GM23338 (cell line): ENCODE data around the gene DMD. TPM values are rescaled to one million over a fixed set of nuclear protein-coding genes. Genes with fewer than 3 reads are reported as not detected.

Source experiments
- ATAC-seq: fragments of 200-7000 bp; cut with Tn5 transposase; 3 replicates; pipeline ENCODE4 v1.9.1; 2020
- DNase-seq: peaks from one replicate; pipeline ENCODE4 v3.0.0-alpha.2; 2015; ENCODE audit warnings: low spot score
- H2AFZ ChIP-seq: fragments of 200-600 bp; sonication (generic); 2 replicates; pipeline ENCODE4 v1.8.0; 2016; ENCODE audit warnings: antibody characterized with exemption, mild to moderate bottlenecking, moderate library complexity
- H3F3A ChIP-seq: fragments of 200-600 bp; sonication (generic); replicated peaks from 2 replicates; pipeline ENCODE4 v1.8.0; 2017; ENCODE audit warnings: antibody characterized with exemption, mixed run types, low read depth
- H3K27ac ChIP-seq: fragments of 200-600 bp; sonication (generic); 2 replicates; pipeline ENCODE4 v1.6.1; 2016; ENCODE audit warnings: low read depth
- H3K27me3 ChIP-seq: fragments of 200-600 bp; sonication (generic); 2 replicates; pipeline ENCODE4 v1.8.0; 2016; ENCODE audit warnings: mild to moderate bottlenecking, mixed run types, moderate library complexity; ENCODE audit not compliant: insufficient read depth
- H3K36me3 ChIP-seq: fragments of 200-600 bp; sonication (generic); 2 replicates; pipeline ENCODE4 v1.8.0; 2016; ENCODE audit warnings: mild to moderate bottlenecking; ENCODE audit not compliant: insufficient read depth
- H3K4me1 ChIP-seq: fragments of 200-600 bp; sonication (generic); 2 replicates; pipeline ENCODE4 v1.8.0; 2016; ENCODE audit warnings: mild to moderate bottlenecking, moderate library complexity; ENCODE audit not compliant: insufficient read depth
- H3K4me2 ChIP-seq: fragments of 200-600 bp; sonication (generic); 2 replicates; pipeline ENCODE4 v1.7.1; 2017; ENCODE audit warnings: mixed run types
- H3K4me3 ChIP-seq: fragments of 200-600 bp; sonication (generic); 2 replicates; pipeline ENCODE4 v1.6.1; 2016; ENCODE audit warnings: mixed run types
- H3K79me2 ChIP-seq: fragments of 200-600 bp; sonication (generic); replicated peaks from 2 replicates; pipeline ENCODE4 v1.8.0; 2017; ENCODE audit warnings: mild to moderate bottlenecking; ENCODE audit not compliant: insufficient read depth
- H3K9me2 ChIP-seq: fragments of 200-600 bp; sonication (generic); 2 replicates; pipeline ENCODE4 v1.8.0; 2017; ENCODE audit not compliant: insufficient read depth
- H4K20me1 ChIP-seq: fragments of 200-600 bp; sonication (generic); replicated peaks from 2 replicates; pipeline ENCODE4 v1.8.0; 2017; ENCODE audit warnings: mild to moderate bottlenecking; ENCODE audit not compliant: insufficient read depth
- H3K27ac Mint-ChIP-seq: 2 replicates; pipeline ENCODE4 v1.8.0; 2020; ENCODE audit warnings: inconsistent platforms, mild to moderate bottlenecking, moderate library complexity, mixed read lengths
- H3K27me3 Mint-ChIP-seq: 3 replicates; pipeline ENCODE4 v1.8.0; 2022; ENCODE audit warnings: low read depth, mild to moderate bottlenecking, moderate library complexity, mixed read lengths, inconsistent platforms; ENCODE audit not compliant: insufficient read depth, poor library complexity
- H3K36me3 Mint-ChIP-seq: 3 replicates; pipeline ENCODE4 v1.8.0; 2021; ENCODE audit warnings: low read depth, mild to moderate bottlenecking, inconsistent platforms, moderate library complexity, mixed read lengths
- H3K4me1 Mint-ChIP-seq: 3 replicates; pipeline ENCODE4 v1.8.0; 2020; ENCODE audit warnings: mild to moderate bottlenecking, inconsistent platforms, mixed read lengths
- H3K4me3 Mint-ChIP-seq: 3 replicates; pipeline ENCODE4 v1.8.0; 2021; ENCODE audit warnings: moderate library complexity, mild to moderate bottlenecking, inconsistent platforms, mixed read lengths
- H3K9me3 Mint-ChIP-seq: 3 replicates; pipeline ENCODE4 v1.8.0; 2020; ENCODE audit warnings: moderate library complexity, mild to moderate bottlenecking, inconsistent platforms, mixed read lengths
- CREB1 ChIP-seq: fragments of 250-450 bp; sonication (Bioruptor Pico); IDR thresholded peaks from 2 replicates; pipeline ENCODE4 v1.5.0; 2020; ENCODE audit warnings: low read depth, mild to moderate bottlenecking, moderate library complexity
- CTCF ChIP-seq, 2 experiments: fragments of 200-600 bp in 1 of 2; sonication (generic) in 1 of 2; conservative IDR thresholded peaks; 2 replicates each; pipeline versions ENCODE4 v1.5.1 to v1.6.1; 2016 to 2017; ENCODE audit warnings: antibody characterized with exemption in 2 of 2, low read depth in 2 of 2, mild to moderate bottlenecking in 2 of 2, moderate library complexity in 1 of 2
- EZH2 ChIP-seq: fragments of 200-600 bp; sonication (generic); IDR thresholded peaks from one replicate; pipeline ENCODE4 v1.8.0; 2017; ENCODE audit warnings: antibody characterized with exemption, mild to moderate bottlenecking, low read depth; ENCODE audit not compliant: unreplicated experiment
- EZH2phosphoT487 ChIP-seq: fragments of 200-600 bp; sonication (generic); IDR thresholded peaks from one replicate; pipeline ENCODE4 v1.8.1; 2018; ENCODE audit warnings: antibody characterized with exemption; ENCODE audit not compliant: unreplicated experiment
- JUNB ChIP-seq: IDR thresholded peaks from one replicate; pipeline ENCODE4 v1.6.1; 2016; ENCODE audit warnings: antibody characterized with exemption; ENCODE audit not compliant: unreplicated experiment
- NANOG ChIP-seq: IDR thresholded peaks from 2 replicates; pipeline ENCODE4 v1.6.1; 2016; ENCODE audit warnings: antibody characterized with exemption, borderline replicate concordance
- POLR2AphosphoS5 ChIP-seq: IDR thresholded peaks from 2 replicates; pipeline ENCODE4 v1.6.1; 2016; ENCODE audit warnings: antibody characterized with exemption, low read depth
- STAT1 ChIP-seq: IDR thresholded peaks from one replicate; pipeline ENCODE4 v1.6.1; 2016; ENCODE audit warnings: antibody characterized with exemption; ENCODE audit not compliant: unreplicated experiment
- ZNF114 ChIP-seq: fragments of 250-450 bp; sonication (Bioruptor Pico); IDR thresholded peaks from 2 replicates; pipeline ENCODE4 v1.5.0; 2020; ENCODE audit warnings: mild to moderate bottlenecking, moderate library complexity
- ZNF331 ChIP-seq: fragments of 250-450 bp; sonication (Bioruptor Pico); IDR thresholded peaks from 2 replicates; pipeline ENCODE4 v1.5.0; 2020; ENCODE audit warnings: low read depth, mild to moderate bottlenecking, moderate library complexity
- ZNF462 ChIP-seq: fragments of 250-450 bp; sonication (Bioruptor Pico); IDR thresholded peaks from 2 replicates; pipeline ENCODE4 v1.5.0; 2020; ENCODE audit warnings: mild to moderate bottlenecking, moderate library complexity
- polyA plus RNA-seq: library from polyadenylated mRNA; unstranded; fragments of >200 nt; fragmentation: Nextera tagmentation; extraction: Ambion mirVana; gene quantifications from 2 replicates; pipeline ENCODE4 v1.2.1, GENCODE V29; 2016
- total RNA-seq: library from RNA; depleted of rRNA; stranded (reverse); fragments of >200 nt; shearing (Covaris generic); gene quantifications from 2 replicates; pipeline ENCODE4 v1.2.3, GENCODE V29; 2014
- TF ChIP-seq, protein P1 (sequence below): IDR thresholded peaks from 2 replicates; pipeline ENCODE4 v1.6.1; 2016; ENCODE audit warnings: antibody characterized with exemption

Gene DMD
- total and polyA plus RNA-seq, 2 experiments from 2014 or later: 4.5 to 7.6 TPM

DNA sequence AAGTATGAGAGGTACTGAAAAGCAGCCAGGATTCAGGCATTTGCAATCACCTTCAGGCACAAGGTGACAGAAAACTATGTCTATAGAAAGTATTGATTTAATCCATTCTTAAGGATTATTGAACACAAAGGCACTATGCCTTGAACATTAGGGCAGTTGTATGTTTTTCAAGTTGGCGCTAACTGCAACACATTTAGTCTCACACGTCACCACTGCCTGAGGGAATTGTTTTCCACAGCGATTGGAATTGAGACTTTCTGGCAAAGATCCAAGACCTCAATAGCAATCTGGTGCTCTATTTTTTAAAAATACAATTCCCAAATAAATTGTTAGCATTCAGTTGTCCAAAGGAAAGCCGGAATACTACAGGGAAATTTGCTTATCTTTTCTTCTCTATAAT, 2086.8 kb downstream of the DMD start:
- no peak for TF ChIP-seq CREB1
- no peak for TF ChIP-seq POLR2AphosphoS5
- TF ChIP-seq EZH2phosphoT487: no peak
- no peak for TF ChIP-seq EZH2
- no peak for TF ChIP-seq ZNF114 (CRISPR knock-in tag)
- TF ChIP-seq CTCF (conservative IDR thresholded peaks at IDR 0.05; ENCODE audit: low read depth in 2 of 2): no peak
- TF ChIP-seq ZNF462 (CRISPR knock-in tag): no peak
- no peak for TF ChIP-seq NANOG
- no peak for TF ChIP-seq ZNF331 (CRISPR knock-in tag)
- TF ChIP-seq STAT1: no peak
- TF ChIP-seq JUNB: no peak
- TF ChIP-seq, protein P1, sequence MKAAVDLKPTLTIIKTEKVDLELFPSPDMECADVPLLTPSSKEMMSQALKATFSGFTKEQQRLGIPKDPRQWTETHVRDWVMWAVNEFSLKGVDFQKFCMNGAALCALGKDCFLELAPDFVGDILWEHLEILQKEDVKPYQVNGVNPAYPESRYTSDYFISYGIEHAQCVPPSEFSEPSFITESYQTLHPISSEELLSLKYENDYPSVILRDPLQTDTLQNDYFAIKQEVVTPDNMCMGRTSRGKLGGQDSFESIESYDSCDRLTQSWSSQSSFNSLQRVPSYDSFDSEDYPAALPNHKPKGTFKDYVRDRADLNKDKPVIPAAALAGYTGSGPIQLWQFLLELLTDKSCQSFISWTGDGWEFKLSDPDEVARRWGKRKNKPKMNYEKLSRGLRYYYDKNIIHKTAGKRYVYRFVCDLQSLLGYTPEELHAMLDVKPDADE: no peak
- H2AFZ ChIP-seq: no peak overlapping the region
- no peaks in the 10 kb centered on the region for H3F3A ChIP-seq
- DNase-seq (no peak), ATAC-seq (no peak)
- no peak overlapping the region for H3K4me3 Mint-ChIP-seq
- H3K9me3 Mint-ChIP-seq: no peaks in the 10 kb centered on the region
- no peaks in the 10 kb centered on the region for H4K20me1 ChIP-seq
- no peaks in the 10 kb centered on the region for H3K27me3 ChIP-seq
- no peaks in the 10 kb centered on the region for H3K27me3 Mint-ChIP-seq
- H3K4me1 ChIP-seq: no peaks in the 10 kb centered on the region
- H3K9me2 ChIP-seq: no peaks in the 10 kb centered on the region
- no peak overlapping the region for H3K27ac Mint-ChIP-seq
- H3K79me2 ChIP-seq: no peaks in the 10 kb centered on the region
- H3K27ac ChIP-seq: no peak overlapping the region
- H3K36me3 Mint-ChIP-seq: peaks cover 2% of the 10 kb centered on the region; the same call in 1 of the 3 replicates
- no peak overlapping the region for H3K4me2 ChIP-seq
- no peak overlapping the region for H3K4me3 ChIP-seq
- no peaks in the 10 kb centered on the region for H3K36me3 ChIP-seq
- H3K4me1 Mint-ChIP-seq: peaks cover 2% of the 10 kb centered on the region
